ENCODE measurements around the gene PSMA1. TPM values are rescaled to one million over a fixed set of nuclear protein-coding genes. Genes with fewer than 3 reads are reported as not detected.

Gene PSMA1
- total RNA-seq, 2 donors from 2014 or later, result 171 to 214 TPM

DNA sequence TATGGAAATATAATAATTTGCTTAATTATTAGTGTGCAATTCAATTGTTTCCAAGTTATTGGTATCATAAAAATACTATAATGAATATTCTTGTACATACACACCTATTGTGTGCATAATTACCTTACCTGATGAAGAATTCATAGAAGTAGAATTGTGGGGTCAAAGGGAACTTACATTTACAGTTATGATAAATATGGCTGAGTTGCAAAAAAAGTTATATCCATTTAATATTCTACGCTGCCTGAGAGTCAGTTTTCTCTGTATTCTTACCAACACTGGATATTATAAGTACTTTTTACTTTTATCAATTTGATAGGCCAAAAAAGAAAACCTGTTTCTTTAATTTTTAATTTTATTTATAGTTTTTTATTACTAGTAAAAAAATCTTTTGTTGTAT is 2.1 kb upstream of the PSMA1 start:
- Mint-ChIP-seq H3K27ac (no peak overlapping the region), H3K27me3 (ENCODE audit: insufficient read depth) (no peaks in the 10 kb centered on the region), H3K4me1 (peaks cover 13% of the 10 kb centered on the region), H3K9me3 (no peaks in the 10 kb centered on the region), H3K36me3 (ENCODE audit: low read depth) (peaks cover 12% of the 10 kb centered on the region), H3K4me3 (no peak overlapping the region)
- H3K4me3 ChIP-seq (ENCODE audit: low read length), result no peak overlapping the region
- H3K4me1 ChIP-seq (ENCODE audit: control insufficient read depth, insufficient read depth, low read length), result no peaks in the 10 kb centered on the region
- H3K27ac ChIP-seq (ENCODE audit: low read depth, low read length), result no peak overlapping the region
- no CpG with 5 or more reads among the region's 1 CpG for WGBS, 2 experiments (ENCODE audit: insufficient coverage in 1 of 2, insufficient read length in 1 of 2)
- TF ChIP-seq CTCF (conservative IDR thresholded peaks at IDR 0.05), result no peak
- H3K36me3 ChIP-seq (ENCODE audit: control insufficient read depth, insufficient read depth, low read length), result peaks cover 14% of the 10 kb centered on the region
- no peaks in the 10 kb centered on the region for H3K27me3 ChIP-seq (ENCODE audit: control insufficient read depth, insufficient read depth, low read length, poor library complexity, severe bottlenecking)
- H3K9ac ChIP-seq (ENCODE audit: extremely low read depth, low read length, poor library complexity, severe bottlenecking), result no peak overlapping the region
- H3K9me3 ChIP-seq (ENCODE audit: control insufficient read depth, low read length), result no peaks in the 10 kb centered on the region
- no peak for DNase-seq

DNA sequence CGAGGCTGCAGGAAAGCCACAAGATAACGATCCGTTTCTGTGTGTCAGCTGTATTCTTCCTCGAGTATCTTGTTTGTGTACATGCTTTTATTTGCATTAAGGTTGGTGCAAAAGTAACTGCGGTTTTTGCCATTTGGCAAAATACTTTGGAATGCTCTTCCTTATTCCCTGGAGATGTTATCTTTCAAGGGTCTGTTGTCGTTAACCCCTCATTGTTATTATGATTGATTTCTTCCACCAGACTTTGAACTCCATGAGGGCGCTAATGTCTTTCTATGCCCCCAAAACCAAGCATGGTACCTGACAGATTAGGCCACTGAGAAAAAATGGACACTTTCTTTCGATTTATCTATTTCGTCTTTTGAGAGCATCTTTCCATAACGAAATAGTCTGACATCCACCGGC is 563 bp upstream of the PSMA1 start:
- H3K27me3 Mint-ChIP-seq (ENCODE audit: insufficient read depth), result no peaks in the 10 kb centered on the region
- peak overlapping the region; percentile 97 for H3K27ac Mint-ChIP-seq
- H3K9me3 Mint-ChIP-seq, result no peaks in the 10 kb centered on the region
- TF ChIP-seq CTCF (conservative IDR thresholded peaks at IDR 0.05), result no peak
- H3K4me1 Mint-ChIP-seq, result peaks cover 13% of the 10 kb centered on the region
- Histone ChIP-seq H3K36me3 (ENCODE audit: control insufficient read depth, insufficient read depth, low read length) (peaks cover 28% of the 10 kb centered on the region), H3K9me3 (ENCODE audit: control insufficient read depth, low read length) (no peaks in the 10 kb centered on the region), H3K4me1 (ENCODE audit: control insufficient read depth, insufficient read depth, low read length) (no peaks in the 10 kb centered on the region), H3K4me3 (ENCODE audit: low read length) (peak overlapping the region; percentile 98), H3K27me3 (ENCODE audit: control insufficient read depth, insufficient read depth, low read length, poor library complexity, severe bottlenecking) (no peaks in the 10 kb centered on the region), H3K27ac (ENCODE audit: low read depth, low read length) (peak overlapping the region; percentile 86), H3K9ac (ENCODE audit: extremely low read depth, low read length, poor library complexity, severe bottlenecking) (peak overlapping the region; percentile 58)
- peaks cover 15% of the 10 kb centered on the region for H3K36me3 Mint-ChIP-seq (ENCODE audit: low read depth)
- DNase-seq, result no peak
- 30 to 32% methylated on average over 10 to 11 of the region's 11 CpGs for WGBS, 2 experiments (ENCODE audit: insufficient coverage in 1 of 2, insufficient read length in 1 of 2)
- peak overlapping the region; percentile 98 for H3K4me3 Mint-ChIP-seq

GRCh38 chr11:14519597-14519916 is 629 bp downstream of the PSMA1 start:
- Mint-ChIP-seq H3K27ac (peak overlapping the region; percentile 97), H3K27me3 (ENCODE audit: insufficient read depth) (no peaks in the 10 kb centered on the region), H3K4me1 (peaks cover 13% of the 10 kb centered on the region), H3K4me3 (peak overlapping the region; percentile 98), H3K9me3 (no peaks in the 10 kb centered on the region), H3K36me3 (ENCODE audit: low read depth) (peaks cover 22% of the 10 kb centered on the region)
- 0 to 2% methylated on average over 6 to 9 of the region's 10 CpGs for WGBS, 2 experiments (ENCODE audit: insufficient coverage in 1 of 2, insufficient read length in 1 of 2)
- Histone ChIP-seq H3K9me3 (ENCODE audit: control insufficient read depth, low read length) (no peaks in the 10 kb centered on the region), H3K27ac (ENCODE audit: low read depth, low read length) (peak overlapping the region; percentile 81), H3K27me3 (ENCODE audit: control insufficient read depth, insufficient read depth, low read length, poor library complexity, severe bottlenecking) (no peaks in the 10 kb centered on the region), H3K4me3 (ENCODE audit: low read length) (peak overlapping the region; percentile 98), H3K4me1 (ENCODE audit: control insufficient read depth, insufficient read depth, low read length) (no peaks in the 10 kb centered on the region), H3K36me3 (ENCODE audit: control insufficient read depth, insufficient read depth, low read length) (peaks cover 37% of the 10 kb centered on the region), H3K9ac (ENCODE audit: extremely low read depth, low read length, poor library complexity, severe bottlenecking) (peak overlapping the region; percentile 96)
- DNase-seq, result no peak
- no peak for TF ChIP-seq CTCF (conservative IDR thresholded peaks at IDR 0.05)
